ENCODE data around the gene REC8.

REC8 gene

DNA sequence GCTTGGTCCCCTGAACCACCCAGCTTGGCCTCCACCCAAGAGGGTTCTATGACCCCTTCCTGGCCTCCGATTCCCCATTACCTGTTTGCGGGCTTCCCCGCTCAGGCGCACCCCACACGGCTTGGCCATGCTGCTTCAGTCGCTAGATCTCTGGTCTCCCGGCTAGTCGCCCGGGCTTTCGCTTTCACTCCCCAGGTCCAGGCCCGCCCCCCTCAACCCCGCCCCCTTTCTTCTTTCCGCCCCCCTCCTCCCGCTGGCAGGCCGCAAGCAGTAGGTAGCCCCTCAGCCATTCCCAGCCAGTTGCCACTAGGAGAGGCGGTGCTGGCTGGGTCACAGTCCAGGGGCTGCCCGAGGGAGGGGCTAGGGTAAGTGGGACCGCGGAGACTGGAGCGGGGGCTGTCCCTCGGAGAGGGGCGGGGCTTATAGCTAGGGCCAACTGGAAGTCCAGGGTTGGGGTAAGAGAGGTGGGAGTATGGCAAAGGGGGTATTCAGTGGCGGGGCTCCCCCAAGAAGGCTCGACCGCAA is 25.4 kb upstream of the REC8 start, which contains the start of gene PSME2:
Gene PSME2, minus strand, starts transcription at position 158 of the 525 bp plus-strand sequence. Its CDS starts 29 bp downstream, at position 129.
- Histone ChIP-seq H4K5ac (ENCODE audit: low read length) (no peak within 1 kb of the TSS), H3K79me1 (ENCODE audit: low read length) (peaks cover 20% of the 10 kb centered on the region), H2AK5ac (ENCODE audit: low read length) (no peak within 1 kb of the TSS), H3K27ac (ENCODE audit: low read depth, low read length) (peak within 1 kb of the TSS; percentile 82), H2BK15ac (replicated peaks; ENCODE audit: low read depth) (no peak within 1 kb of the TSS), H3K4me3 (ENCODE audit: low read length) (peak within 1 kb of the TSS; percentile 96), H3K18ac (ENCODE audit: low read length) (peak within 1 kb of the TSS; percentile 43), H4K8ac (ENCODE audit: low read depth, low read length) (no peak within 1 kb of the TSS), H3K4me1 (ENCODE audit: control insufficient read depth, low read depth, low read length) (peaks cover 8% of the 10 kb centered on the region), H3K9ac (ENCODE audit: low read length) (peak within 1 kb of the TSS; percentile 98), H3K56ac (ENCODE audit: low read length) (peak within 1 kb of the TSS; percentile 98), H3K27me3 (ENCODE audit: insufficient read depth, low read length, poor library complexity) (no peaks in the 10 kb centered on the region), H3K4ac (ENCODE audit: low read depth, low read length) (no peak within 1 kb of the TSS), H3K36me3 (ENCODE audit: control insufficient read depth, insufficient read depth, low read length) (peaks cover 8% of the 10 kb centered on the region), H2BK5ac (ENCODE audit: low read length) (peak within 1 kb of the TSS; percentile 80), H3K79me2 (ENCODE audit: control insufficient read depth, insufficient read depth, low read length) (peaks cover 16% of the 10 kb centered on the region), H2BK120ac (ENCODE audit: low read depth, low read length) (no peak within 1 kb of the TSS), H3K4me2 (ENCODE audit: low read length) (peak within 1 kb of the TSS; percentile 98), H3K23ac (ENCODE audit: low read length) (no peak within 1 kb of the TSS)
- WGBS (ENCODE audit: extremely low coverage, insufficient coverage, low lambda C conversion rate), result no CpG with 5 or more reads among the region's 25 CpGs
- peak; percentile 99 for DNase-seq

DNA sequence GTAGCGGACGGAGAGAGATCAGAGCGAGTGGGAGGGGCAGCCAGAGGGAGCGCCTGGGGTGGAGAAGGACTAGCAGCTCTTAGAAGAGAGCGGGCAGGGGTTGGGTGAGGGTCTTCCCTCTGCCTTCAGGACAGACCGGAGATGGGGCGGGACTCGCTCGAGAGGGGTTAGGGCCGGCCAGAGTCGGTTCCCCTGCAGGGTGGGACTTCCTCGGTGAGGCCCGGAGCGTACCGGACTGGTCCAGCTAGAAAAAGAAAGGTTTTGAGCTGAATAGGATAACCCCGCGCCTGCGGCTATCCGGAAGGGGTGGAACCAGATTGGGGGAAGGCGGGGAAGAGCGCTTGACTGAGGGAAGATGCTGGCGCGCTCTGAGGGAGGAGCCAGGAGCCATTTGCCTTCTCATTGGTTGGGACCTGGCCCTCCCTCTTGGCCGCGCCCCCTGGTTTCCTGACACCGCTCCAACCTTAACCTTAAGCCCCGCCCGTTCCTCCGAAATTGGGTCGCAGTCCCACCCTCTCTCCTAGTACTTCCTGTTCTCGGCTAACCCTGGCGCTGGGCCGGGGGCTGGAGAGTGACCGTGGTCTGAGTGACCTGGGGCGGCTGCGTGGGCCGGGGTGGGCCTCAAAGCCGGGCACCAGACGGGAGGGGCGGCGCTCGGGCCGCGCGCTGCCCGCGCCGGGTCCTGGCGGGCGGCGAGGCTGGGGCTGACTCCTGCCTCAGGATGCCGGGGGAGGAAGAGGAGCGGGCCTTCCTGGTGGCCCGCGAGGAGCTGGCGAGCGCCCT is 24.7 kb upstream of the REC8 start, which contains the start of gene RNF31:
Gene RNF31, plus strand, starts transcription at position 521 of the 783 bp plus-strand sequence. Its CDS starts 201 bp downstream, at position 722.
- peaks cover 8% of the 10 kb centered on the region for H3K4me1 ChIP-seq (ENCODE audit: control insufficient read depth, low read depth, low read length)
- DNase-seq, result peak; percentile 99
- H2BK120ac ChIP-seq (ENCODE audit: low read depth, low read length), result no peak within 1 kb of the TSS
- no peak within 1 kb of the TSS for H4K5ac ChIP-seq (ENCODE audit: low read length)
- H3K9ac ChIP-seq (ENCODE audit: low read length), result peak within 1 kb of the TSS; percentile 98
- peak within 1 kb of the TSS; percentile 66 for H3K23ac ChIP-seq (ENCODE audit: low read length)
- H3K18ac ChIP-seq (ENCODE audit: low read length), result peak within 1 kb of the TSS; percentile 43
- peak within 1 kb of the TSS; percentile 98 for H3K4me2 ChIP-seq (ENCODE audit: low read length)
- peaks cover 12% of the 10 kb centered on the region for H3K36me3 ChIP-seq (ENCODE audit: control insufficient read depth, insufficient read depth, low read length)
- H2AK5ac ChIP-seq (ENCODE audit: low read length), result peak within 1 kb of the TSS; percentile 38
- H3K56ac ChIP-seq (ENCODE audit: low read length), result peak within 1 kb of the TSS; percentile 98
- no peak within 1 kb of the TSS for H4K8ac ChIP-seq (ENCODE audit: low read depth, low read length)
- H2BK5ac ChIP-seq (ENCODE audit: low read length), result peak within 1 kb of the TSS; percentile 80
- H3K4ac ChIP-seq (ENCODE audit: low read depth, low read length), result no peak within 1 kb of the TSS
- WGBS (ENCODE audit: extremely low coverage, insufficient coverage, low lambda C conversion rate), result no CpG with 5 or more reads among the region's 57 CpGs
- peak within 1 kb of the TSS; percentile 96 for H3K4me3 ChIP-seq (ENCODE audit: low read length)
- H3K79me1 ChIP-seq (ENCODE audit: low read length), result peaks cover 20% of the 10 kb centered on the region
- peak within 1 kb of the TSS; percentile 82 for H3K27ac ChIP-seq (ENCODE audit: low read depth, low read length)
- no peak within 1 kb of the TSS for H2BK15ac ChIP-seq (replicated peaks; ENCODE audit: low read depth)
- peaks cover 16% of the 10 kb centered on the region for H3K79me2 ChIP-seq (ENCODE audit: control insufficient read depth, insufficient read depth, low read length)
- no peaks in the 10 kb centered on the region for H3K27me3 ChIP-seq (ENCODE audit: insufficient read depth, low read length, poor library complexity)

DNA sequence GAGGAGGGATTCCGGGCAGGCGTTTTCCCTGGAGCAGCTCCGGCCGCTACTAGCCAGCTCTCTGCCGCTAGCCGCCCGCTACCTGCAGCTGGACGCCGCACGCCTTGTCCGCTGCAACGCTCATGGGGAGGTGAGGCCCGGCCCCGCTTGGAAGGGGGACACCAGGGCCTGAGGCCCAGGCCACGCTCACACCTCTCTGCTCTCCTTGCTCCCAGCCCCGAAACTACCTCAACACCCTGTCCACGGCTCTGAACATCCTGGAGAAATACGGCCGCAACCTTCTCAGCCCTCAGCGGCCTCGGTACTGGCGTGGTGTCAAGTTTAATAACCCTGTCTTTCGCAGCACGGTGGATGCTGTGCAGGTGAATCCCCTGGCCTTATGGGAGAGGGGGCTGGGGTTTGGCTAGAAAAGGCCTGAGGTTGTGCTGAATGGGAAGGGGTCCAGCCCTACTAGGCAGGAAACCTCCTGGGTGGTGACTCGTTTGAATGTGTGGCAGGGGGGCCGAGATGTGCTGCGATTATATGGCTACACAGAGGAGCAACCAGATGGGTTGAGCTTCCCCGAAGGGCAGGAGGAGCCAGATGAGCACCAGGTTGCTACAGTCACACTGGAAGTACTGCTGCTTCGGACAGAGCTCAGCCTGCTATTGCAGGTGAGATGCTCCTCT is 24.0 kb upstream of the REC8 start:
- WGBS (ENCODE audit: extremely low coverage, insufficient coverage, low lambda C conversion rate), result no CpG with 5 or more reads among the region's 29 CpGs
- H3K36me3 ChIP-seq (ENCODE audit: control insufficient read depth, insufficient read depth, low read length), result peaks cover 12% of the 10 kb centered on the region
- H3K4me2 ChIP-seq (ENCODE audit: low read length), result peak overlapping the region; percentile 98
- H3K27ac ChIP-seq (ENCODE audit: low read depth, low read length), result peak overlapping the region; percentile 46
- peak overlapping the region; percentile 38 for H2AK5ac ChIP-seq (ENCODE audit: low read length)
- peak overlapping the region; percentile 98 for H3K9ac ChIP-seq (ENCODE audit: low read length)
- no peaks in the 10 kb centered on the region for H3K27me3 ChIP-seq (ENCODE audit: insufficient read depth, low read length, poor library complexity)
- peaks cover 16% of the 10 kb centered on the region for H3K79me2 ChIP-seq (ENCODE audit: control insufficient read depth, insufficient read depth, low read length)
- H3K56ac ChIP-seq (ENCODE audit: low read length), result peak overlapping the region; percentile 92
- H3K79me1 ChIP-seq (ENCODE audit: low read length), result peaks cover 20% of the 10 kb centered on the region
- DNase-seq, result peak; percentile 29
- peak overlapping the region; percentile 78 for H3K4me3 ChIP-seq (ENCODE audit: low read length)
- no peak overlapping the region for H2BK120ac ChIP-seq (ENCODE audit: low read depth, low read length)
- H3K23ac ChIP-seq (ENCODE audit: low read length), result peak overlapping the region; percentile 66
- H2BK5ac ChIP-seq (ENCODE audit: low read length), result no peak overlapping the region
- H3K18ac ChIP-seq (ENCODE audit: low read length), result peak overlapping the region; percentile 43
- H2BK15ac ChIP-seq (replicated peaks; ENCODE audit: low read depth), result no peak overlapping the region
- H4K8ac ChIP-seq (ENCODE audit: low read depth, low read length), result no peak overlapping the region
- no peak overlapping the region for H4K5ac ChIP-seq (ENCODE audit: low read length)
- H3K4ac ChIP-seq (ENCODE audit: low read depth, low read length), result no peak overlapping the region
- peaks cover 8% of the 10 kb centered on the region for H3K4me1 ChIP-seq (ENCODE audit: control insufficient read depth, low read depth, low read length)

DNA sequence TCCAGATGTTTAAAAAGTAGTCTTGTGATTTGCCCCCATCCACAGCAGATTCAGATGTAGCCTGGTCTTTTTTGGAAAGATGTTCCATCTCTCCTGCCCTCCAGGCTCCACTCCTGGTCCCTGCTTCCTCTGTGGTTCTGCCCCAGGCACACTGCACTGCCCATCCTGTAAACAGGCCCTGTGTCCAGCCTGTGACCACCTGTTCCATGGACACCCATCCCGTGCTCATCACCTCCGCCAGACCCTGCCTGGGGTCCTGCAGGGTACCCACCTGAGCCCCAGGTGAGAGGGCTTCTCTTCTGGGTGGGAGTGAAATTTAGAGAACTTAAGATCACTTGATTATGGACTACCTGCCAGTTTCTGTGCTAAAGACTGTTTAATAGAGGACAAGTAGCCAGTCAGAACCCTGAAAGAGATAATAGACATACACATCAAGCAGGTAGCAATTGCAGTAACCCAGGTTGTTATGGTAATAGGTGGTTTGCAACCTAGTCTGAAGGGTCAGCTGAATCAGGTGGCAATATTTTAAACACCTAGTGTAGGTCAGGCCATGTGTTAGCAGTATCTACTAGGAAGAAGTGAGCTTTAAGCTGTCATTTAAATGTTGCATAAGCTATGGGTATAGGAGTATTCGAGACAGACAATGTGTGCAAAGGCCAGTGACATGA is 22.4 kb upstream of the REC8 start:
- Histone ChIP-seq H4K5ac (ENCODE audit: low read length) (no peak overlapping the region), H3K4me3 (ENCODE audit: low read length) (no peak overlapping the region), H3K56ac (ENCODE audit: low read length) (no peak overlapping the region), H3K9ac (ENCODE audit: low read length) (no peak overlapping the region), H3K23ac (ENCODE audit: low read length) (no peak overlapping the region), H4K8ac (ENCODE audit: low read depth, low read length) (no peak overlapping the region), H2BK15ac (replicated peaks; ENCODE audit: low read depth) (no peak overlapping the region), H2AK5ac (ENCODE audit: low read length) (no peak overlapping the region), H3K79me1 (ENCODE audit: low read length) (peaks cover 20% of the 10 kb centered on the region), H3K27ac (ENCODE audit: low read depth, low read length) (no peak overlapping the region), H3K79me2 (ENCODE audit: control insufficient read depth, insufficient read depth, low read length) (peaks cover 16% of the 10 kb centered on the region), H3K27me3 (ENCODE audit: insufficient read depth, low read length, poor library complexity) (no peaks in the 10 kb centered on the region), H3K36me3 (ENCODE audit: control insufficient read depth, insufficient read depth, low read length) (peaks cover 12% of the 10 kb centered on the region), H3K4ac (ENCODE audit: low read depth, low read length) (no peak overlapping the region), H2BK5ac (ENCODE audit: low read length) (no peak overlapping the region), H3K4me1 (ENCODE audit: control insufficient read depth, low read depth, low read length) (peaks cover 8% of the 10 kb centered on the region), H3K4me2 (ENCODE audit: low read length) (no peak overlapping the region), H3K18ac (ENCODE audit: low read length) (no peak overlapping the region), H2BK120ac (ENCODE audit: low read depth, low read length) (no peak overlapping the region)
- no CpG with 5 or more reads among the region's 3 CpGs for WGBS (ENCODE audit: extremely low coverage, insufficient coverage, low lambda C conversion rate)
- DNase-seq, result no peak

DNA sequence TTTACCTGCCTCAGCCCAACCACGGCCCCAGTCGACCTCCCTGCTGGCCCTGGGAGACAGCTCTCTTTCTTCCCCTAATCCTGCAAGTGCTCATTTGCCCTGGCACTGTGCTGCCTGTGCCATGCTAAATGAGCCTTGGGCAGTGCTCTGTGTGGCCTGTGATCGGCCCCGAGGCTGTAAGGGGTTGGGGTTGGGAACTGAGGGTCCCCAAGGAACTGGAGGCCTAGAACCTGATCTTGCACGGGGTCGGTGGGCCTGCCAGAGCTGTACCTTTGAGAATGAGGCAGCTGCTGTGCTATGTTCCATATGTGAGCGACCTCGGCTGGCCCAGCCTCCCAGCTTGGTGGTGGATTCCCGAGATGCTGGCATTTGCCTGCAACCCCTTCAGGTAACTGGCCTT is 21.8 kb upstream of the REC8 start:
- H4K5ac ChIP-seq (ENCODE audit: low read length), result no peak overlapping the region
- no peak overlapping the region for H2BK15ac ChIP-seq (replicated peaks; ENCODE audit: low read depth)
- peaks cover 16% of the 10 kb centered on the region for H3K79me2 ChIP-seq (ENCODE audit: control insufficient read depth, insufficient read depth, low read length)
- H2AK5ac ChIP-seq (ENCODE audit: low read length), result no peak overlapping the region
- H3K56ac ChIP-seq (ENCODE audit: low read length), result no peak overlapping the region
- no peaks in the 10 kb centered on the region for H3K27me3 ChIP-seq (ENCODE audit: insufficient read depth, low read length, poor library complexity)
- no peak overlapping the region for H3K4me3 ChIP-seq (ENCODE audit: low read length)
- H3K4me2 ChIP-seq (ENCODE audit: low read length), result no peak overlapping the region
- H3K27ac ChIP-seq (ENCODE audit: low read depth, low read length), result no peak overlapping the region
- H3K4me1 ChIP-seq (ENCODE audit: control insufficient read depth, low read depth, low read length), result peaks cover 8% of the 10 kb centered on the region
- peaks cover 12% of the 10 kb centered on the region for H3K36me3 ChIP-seq (ENCODE audit: control insufficient read depth, insufficient read depth, low read length)
- H2BK5ac ChIP-seq (ENCODE audit: low read length), result no peak overlapping the region
- H2BK120ac ChIP-seq (ENCODE audit: low read depth, low read length), result no peak overlapping the region
- H3K23ac ChIP-seq (ENCODE audit: low read length), result no peak overlapping the region
- DNase-seq, result no peak
- WGBS (ENCODE audit: extremely low coverage, insufficient coverage, low lambda C conversion rate), result no CpG with 5 or more reads among the region's 9 CpGs
- no peak overlapping the region for H3K9ac ChIP-seq (ENCODE audit: low read length)
- peaks cover 20% of the 10 kb centered on the region for H3K79me1 ChIP-seq (ENCODE audit: low read length)
- H3K4ac ChIP-seq (ENCODE audit: low read depth, low read length), result no peak overlapping the region
- no peak overlapping the region for H4K8ac ChIP-seq (ENCODE audit: low read depth, low read length)
- no peak overlapping the region for H3K18ac ChIP-seq (ENCODE audit: low read length)

Data from mesendoderm (in vitro differentiated cells).